ENCODE data around the gene TMBIM1. TPM values are rescaled to one million over a fixed set of nuclear protein-coding genes. Genes with fewer than 3 reads are reported as not detected.

TMBIM1 gene
- total and polyA plus RNA-seq, 9 of the 15 experiments (the other 6 are each of a cell fraction or from before 2014, with no cell fraction given) = 14.2 to 105 (median 47.0) TPM

GRCh38 chr2:218332920-218333645, 40.8 kb upstream of the TMBIM1 start (continued):
- no peak for TF ChIP-seq AFF1 (IDR thresholded peaks at IDR 0.05; ENCODE audit: low read depth in 1 of 2, partially characterized antibody in 2 of 2)
- TF ChIP-seq PKNOX1 (IDR thresholded peaks at IDR 0.05) = peak; percentile 84
- TF ChIP-seq U2AF2 (optimal IDR thresholded peaks at IDR 0.05; ENCODE audit: low read depth, low read length) = no peak
- no peak for TF ChIP-seq MECOM (CRISPR knock-in tag; IDR thresholded peaks at IDR 0.05)
- peak; percentile 58; the same call in 1 of the 2 replicates for TF ChIP-seq ZNF589 (CRISPR knock-in tag; IDR thresholded peaks at IDR 0.05; ENCODE audit: low read depth)
- TF ChIP-seq ZBTB7A (IDR thresholded peaks at IDR 0.05; ENCODE audit: borderline replicate concordance, control insufficient read depth, low read depth, low read length) = peak; percentile 29; the same call in 1 of the 2 replicates
- TF ChIP-seq ZNF778 (CRISPR knock-in tag; IDR thresholded peaks at IDR 0.05) = no peak
- TF ChIP-seq STAT5B (CRISPR knock-in tag; IDR thresholded peaks at IDR 0.05) = no peak
- no peak for TF ChIP-seq ID3 (CRISPR knock-in tag; IDR thresholded peaks at IDR 0.05)
- peak; percentile 59; the same call in 1 of the 2 replicates for TF ChIP-seq ID3 (tag; IDR thresholded peaks at IDR 0.05)
- no peak for TF ChIP-seq ZKSCAN3 (CRISPR knock-in tag; IDR thresholded peaks at IDR 0.05)
- TF ChIP-seq RBM14 (IDR thresholded peaks at IDR 0.05; ENCODE audit: borderline replicate concordance, insufficient read depth, low read depth, low read length) = no peak
- peak; percentile 35 to 38; a peak in 1 of 4 replicates for TF ChIP-seq NRF1 (conservative IDR thresholded peaks at IDR 0.05 in 1 of 2, IDR thresholded peaks at IDR 0.05 in 1 of 2)
- no peak for TF ChIP-seq EHMT2 (IDR thresholded peaks at IDR 0.05)
- no peak for TF ChIP-seq DLX4 (CRISPR knock-in tag; IDR thresholded peaks at IDR 0.05)
- no peak for TF ChIP-seq STAT6 (CRISPR knock-in tag; IDR thresholded peaks at IDR 0.05)
- peak; percentile 53 for TF ChIP-seq KDM5B (IDR thresholded peaks at IDR 0.05; ENCODE audit: insufficient replicate concordance, low read depth, low read length)
